CD4-positive, alpha-beta T cell treated with Interleukin-10 for 1 hour (primary cell): ENCODE data around the gene BAD.

ENCODE experiments used
- DNase-seq: peaks from one replicate; pipeline ENCODE4 v3.0.0-alpha.2; 2020

Gene BAD

GRCh38 chr11:64295760-64296159 lies 11.3 kb upstream of the BAD start:
- no peak for DNase-seq

- no peak for DNase-seq
Measured at GRCh38 chr11:64294774-64295173, 10.3 kb upstream of the BAD start.

GRCh38 chr11:64292460-64293254 lies 8.2 kb upstream of the BAD start:
- DNase-seq: no peak

GRCh38 chr11:64291752-64292459 lies 7.4 kb upstream of the BAD start:
- DNase-seq: no peak

GRCh38 chr11:64291262-64291751 lies 6.8 kb upstream of the BAD start, which contains the start of gene KCNK4:
KCNK4 (plus strand) TSS chr11:64291302; CDS start chr11:64293019, 1,717 bp downstream.
- no peak for DNase-seq

GRCh38 chr11:64290352-64291261 lies 6.1 kb upstream of the BAD start:
- DNase-seq: no peak

GRCh38 chr11:64289002-64289564 lies 4.6 kb upstream of the BAD start:
- DNase-seq: no peak

GRCh38 chr11:64288353-64288750 lies 3.9 kb upstream of the BAD start:
- DNase-seq: no peak

GRCh38 chr11:64287676-64288352 lies 3.3 kb upstream of the BAD start:
- no peak for DNase-seq

GRCh38 chr11:64286801-64287159 lies 2.3 kb upstream of the BAD start:
- no peak for DNase-seq

GRCh38 chr11:64285885-64286800 lies 1.7 kb upstream of the BAD start:
- peak; percentile 41 for DNase-seq

GRCh38 chr11:64284962-64285884 lies 758 bp upstream of the BAD start, which contains the start of gene GPR137:
GPR137 (plus strand) TSS chr11:64285848; CDS start chr11:64286525, 677 bp downstream.
- peak; percentile 92 for DNase-seq

GRCh38 chr11:64283092-64283491 lies 1.4 kb downstream of the BAD start:
- no peak for DNase-seq

- DNase-seq: no peak
Measured at GRCh38 chr11:64281957-64282770, 2.3 kb downstream of the BAD start.

- no peak for DNase-seq
Measured at GRCh38 chr11:64278576-64279190, 5.8 kb downstream of the BAD start.

- no peak for DNase-seq
Measured at GRCh38 chr11:64276653-64277431, 7.6 kb downstream of the BAD start.

GRCh38 chr11:64275841-64276240 lies 8.6 kb downstream of the BAD start:
- no peak for DNase-seq
